Liver (tissue), 9 donors: ENCODE measurements around the gene EDEM1. TPM values are rescaled to one million over a fixed set of nuclear protein-coding genes. Genes with fewer than 3 reads are reported as not detected.

Source experiments
- DNase-seq: peaks from one replicate; pipeline ENCODE4 v3.0.0-alpha.2; 2017; ENCODE audit warnings: low spot score
- H3K27ac ChIP-seq, 2 donors: one replicate each; pipeline ENCODE4 v1.7.0; 2013; ENCODE audit warnings: inconsistent platforms in 2 of 2, low read length in 2 of 2, control low read depth in 1 of 2, low read depth in 1 of 2, mild to moderate bottlenecking in 1 of 2
- H3K27me3 ChIP-seq, 4 donors: one replicate each; pipeline versions ENCODE4 v1.6.1 to v1.7.0; 2013; ENCODE audit warnings: low read length in 3 of 4, inconsistent platforms in 1 of 4, mild to moderate bottlenecking in 1 of 4, moderate library complexity in 1 of 4; ENCODE audit not compliant: control insufficient read depth in 4 of 4, insufficient read depth in 4 of 4
- H3K36me3 ChIP-seq, 4 donors: one replicate each; pipeline versions ENCODE4 v1.6.1 to v1.7.0; 2013; ENCODE audit warnings: low read length in 3 of 4, mild to moderate bottlenecking in 3 of 4, low read depth in 1 of 4, moderate library complexity in 1 of 4; ENCODE audit not compliant: control insufficient read depth in 4 of 4, insufficient read depth in 3 of 4
- H3K4me1 ChIP-seq, 4 donors: one replicate each; pipeline versions ENCODE4 v1.6.1 to v1.7.0; 2013; ENCODE audit warnings: low read length in 3 of 4, mild to moderate bottlenecking in 3 of 4, moderate library complexity in 1 of 4; ENCODE audit not compliant: control insufficient read depth in 4 of 4, insufficient read depth in 4 of 4
- H3K4me3 ChIP-seq, 3 donors: one replicate each; pipeline versions ENCODE4 v1.6.1 to v1.7.0; 2013; ENCODE audit warnings: low read length in 3 of 3, control low read depth in 1 of 3, low read depth in 1 of 3, mild to moderate bottlenecking in 1 of 3
- H3K9ac ChIP-seq, 2 donors: one replicate each; pipeline ENCODE4 v1.7.0; 2013; ENCODE audit warnings: low read length in 2 of 2, mild to moderate bottlenecking in 2 of 2, moderate library complexity in 2 of 2, control low read depth in 1 of 2, low read depth in 1 of 2
- H3K9me3 ChIP-seq, 4 donors: one replicate each; pipeline versions ENCODE4 v1.6.1 to v1.7.0; 2013; ENCODE audit warnings: low read length in 3 of 4; ENCODE audit not compliant: control insufficient read depth in 4 of 4
- ATF3 ChIP-seq: IDR thresholded peaks from 2 replicates; pipeline ENCODE4 v1.6.1; 2016; ENCODE audit warnings: antibody characterized with exemption
- CTCF ChIP-seq: fragments of 150-350 bp; IDR thresholded peaks from 2 replicates; pipeline ENCODE4 v1.5.1; 2017; ENCODE audit warnings: improper control_type of control experiment, low read depth, low read length; ENCODE audit not compliant: missing input control
- EGR1 ChIP-seq, 2 donors: IDR thresholded peaks; 2 replicates each; pipeline ENCODE4 v1.6.1; 2016 to 2018; ENCODE audit warnings: antibody characterized with exemption in 2 of 2, low read depth in 2 of 2
- FOXA1 ChIP-seq: IDR thresholded peaks from 2 replicates; pipeline ENCODE4 v1.6.1; 2016; ENCODE audit warnings: antibody characterized with exemption
- FOXA2 ChIP-seq: IDR thresholded peaks from 2 replicates; pipeline ENCODE4 v1.6.1; 2016; ENCODE audit warnings: antibody characterized with exemption
- GABPA ChIP-seq, 2 donors: IDR thresholded peaks in 1 of 2; conservative IDR thresholded peaks in 1 of 2; 2 replicates each; pipeline ENCODE4 v1.6.1; 2016; ENCODE audit warnings: antibody characterized with exemption in 2 of 2, mild to moderate bottlenecking in 1 of 2, moderate library complexity in 1 of 2
- HNF4A ChIP-seq, 2 donors: conservative IDR thresholded peaks; 2 replicates each; pipeline ENCODE4 v1.6.1; 2016; ENCODE audit warnings: antibody characterized with exemption in 2 of 2, mild to moderate bottlenecking in 2 of 2
- JUND ChIP-seq, 2 donors: IDR thresholded peaks; 2 replicates each; pipeline ENCODE4 v1.6.1; 2016; ENCODE audit warnings: antibody characterized with exemption in 2 of 2
- NR2F2 ChIP-seq: IDR thresholded peaks from 2 replicates; pipeline ENCODE4 v1.6.1; 2016; ENCODE audit warnings: antibody characterized with exemption
- RAD21 ChIP-seq, 2 donors: IDR thresholded peaks; 2 replicates each; pipeline ENCODE4 v1.6.1; 2016; ENCODE audit warnings: antibody characterized with exemption in 2 of 2, mild to moderate bottlenecking in 2 of 2
- REST ChIP-seq: IDR thresholded peaks from 2 replicates; pipeline ENCODE4 v1.6.1; 2016; ENCODE audit warnings: antibody characterized with exemption, mild to moderate bottlenecking
- RXRA ChIP-seq, 2 donors: IDR thresholded peaks; 2 replicates each; pipeline ENCODE4 v1.6.1; 2017 to 2018; ENCODE audit warnings: antibody characterized with exemption in 2 of 2, mild to moderate bottlenecking in 1 of 2
- SP1 ChIP-seq: IDR thresholded peaks from 2 replicates; pipeline ENCODE4 v1.6.1; 2018; ENCODE audit warnings: antibody characterized with exemption, mild to moderate bottlenecking
- YY1 ChIP-seq: IDR thresholded peaks from 2 replicates; pipeline ENCODE4 v1.6.1; 2016; ENCODE audit warnings: antibody characterized with exemption, mild to moderate bottlenecking
- WGBS: extraction: QIAGEN DNeasy Blood & Tissue Kit; methylation state at CpG from one replicate; pipeline ENCODE4 v1.1.7; 2013; 5-methylcytosine and 5-hydroxymethylcytosine counted together
- polyA plus RNA-seq, 2 donors: library from polyadenylated mRNA; stranded (reverse) in 1 of 2; unstranded in 1 of 2; fragments of 200-250 nt in 1 of 2; fragments of >200 nt in 1 of 2; fragmentation: Nextera tagmentation in 1 of 2; extraction: Ambion mirVana in 1 of 2; gene quantifications; one replicate each; pipeline versions ENCODE4 v1.2.1 to v1.2.3, GENCODE V29; 2013 to 2015
- total RNA-seq, 2 donors: library from RNA; depleted of rRNA; stranded (reverse); fragments of >200 nt; gene quantifications; one replicate each; pipeline ENCODE4 v1.2.3, GENCODE V29; 2014
- TF ChIP-seq, protein P1 (sequence below): IDR thresholded peaks from 2 replicates; pipeline ENCODE4 v1.6.1; 2016; ENCODE audit warnings: antibody characterized with exemption
- donor health status: healthy.
- donor health status: healthy.
- donor health status: healthy.
- donor health status: healthy.
- donor health status: healthy.

Gene EDEM1
- total and polyA plus RNA-seq, 4 donors, result 20.4 to 97.5 (median 32.9) TPM

DNA sequence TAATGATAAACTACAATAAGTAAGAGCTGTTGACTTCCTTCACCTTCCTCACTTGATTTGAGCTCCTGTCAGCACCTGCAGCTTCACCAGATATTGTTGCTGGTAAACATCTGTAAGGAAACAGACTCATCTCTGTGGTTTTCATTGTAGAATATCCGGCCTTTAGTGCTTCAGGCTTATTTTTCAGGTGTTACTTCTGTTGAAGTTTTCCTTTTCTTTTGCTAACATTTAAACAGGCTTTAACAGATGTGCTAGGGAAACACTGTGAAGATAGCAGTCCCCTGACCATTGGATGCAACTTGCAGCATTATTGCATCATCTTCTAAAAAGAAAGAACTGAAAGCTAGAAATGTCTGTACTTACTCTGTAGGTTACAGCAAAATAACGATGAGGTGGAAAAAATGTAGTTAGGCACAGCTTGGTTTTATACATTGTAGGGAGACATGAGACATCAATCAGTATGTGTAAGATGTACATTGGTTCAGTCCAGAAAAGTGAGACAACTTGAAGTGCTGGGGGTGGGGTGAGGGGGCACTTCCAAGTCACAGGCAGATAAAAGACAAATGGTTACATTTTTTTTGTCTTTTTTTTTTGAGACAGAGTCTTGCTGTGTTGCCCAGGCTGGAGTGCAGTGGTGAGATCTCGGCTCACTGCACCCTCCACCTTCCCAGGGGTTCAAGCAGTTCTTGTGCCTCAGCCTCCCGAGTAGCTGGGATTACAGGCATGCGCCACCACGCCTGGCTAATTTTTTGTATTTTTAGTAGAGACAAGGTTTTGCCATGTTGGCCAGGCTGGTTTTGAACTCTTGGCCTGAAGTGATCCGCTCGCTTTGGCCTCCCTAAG is 10.2 kb downstream of the EDEM1 start:
- TF ChIP-seq ATF3 (peak; percentile 88), JUND (IDR thresholded peaks at IDR 0.05) (peak in 1 of 2 donors; percentile 14), HNF4A (conservative IDR thresholded peaks at IDR 0.05) (peak in 1 of 2 donors; percentile 26), FOXA2 (no peak)
- WGBS, result 83% methylated on average over 8 of the region's 8 CpGs
- Histone ChIP-seq H3K9me3 (no peaks in the 10 kb centered on the region), H3K4me1 (peaks cover 9 to 28% (median 19%) of the 10 kb centered on the region in 4 donors), H3K27me3 (no peaks in the 10 kb centered on the region), H3K4me3 (no peak overlapping the region), H3K36me3 (peaks cover 1 to 43% (median 30%) of the 10 kb centered on the region in 4 donors), H3K9ac (no peak overlapping the region), H3K27ac (peak overlapping the region in 1 of 2 donors; percentile 23)
- no peak for DNase-seq

GRCh38 chr3:5198313-5198677 is 10.8 kb downstream of the EDEM1 start:
- no peaks in the 10 kb centered on the region for H3K9me3 ChIP-seq
- H3K4me3 ChIP-seq, result no peak overlapping the region
- DNase-seq, result no peak
- peaks cover 9 to 24% (median 17%) of the 10 kb centered on the region in 4 donors for H3K4me1 ChIP-seq
- TF ChIP-seq REST (no peak), FOXA2 (no peak), ATF3 (no peak), SP1 (no peak), NR2F2 (no peak), CTCF (no peak), RAD21 (IDR thresholded peaks at IDR 0.05) (no peak), YY1 (no peak), RXRA (IDR thresholded peaks at IDR 0.05) (no peak), FOXA1 (no peak), EGR1 (IDR thresholded peaks at IDR 0.05; ENCODE audit: low read depth in 2 of 2) (no peak), GABPA (IDR thresholded peaks at IDR 0.05 in 1 of 2, conservative IDR thresholded peaks at IDR 0.05 in 1 of 2) (no peak)
- TF ChIP-seq, protein P1, sequence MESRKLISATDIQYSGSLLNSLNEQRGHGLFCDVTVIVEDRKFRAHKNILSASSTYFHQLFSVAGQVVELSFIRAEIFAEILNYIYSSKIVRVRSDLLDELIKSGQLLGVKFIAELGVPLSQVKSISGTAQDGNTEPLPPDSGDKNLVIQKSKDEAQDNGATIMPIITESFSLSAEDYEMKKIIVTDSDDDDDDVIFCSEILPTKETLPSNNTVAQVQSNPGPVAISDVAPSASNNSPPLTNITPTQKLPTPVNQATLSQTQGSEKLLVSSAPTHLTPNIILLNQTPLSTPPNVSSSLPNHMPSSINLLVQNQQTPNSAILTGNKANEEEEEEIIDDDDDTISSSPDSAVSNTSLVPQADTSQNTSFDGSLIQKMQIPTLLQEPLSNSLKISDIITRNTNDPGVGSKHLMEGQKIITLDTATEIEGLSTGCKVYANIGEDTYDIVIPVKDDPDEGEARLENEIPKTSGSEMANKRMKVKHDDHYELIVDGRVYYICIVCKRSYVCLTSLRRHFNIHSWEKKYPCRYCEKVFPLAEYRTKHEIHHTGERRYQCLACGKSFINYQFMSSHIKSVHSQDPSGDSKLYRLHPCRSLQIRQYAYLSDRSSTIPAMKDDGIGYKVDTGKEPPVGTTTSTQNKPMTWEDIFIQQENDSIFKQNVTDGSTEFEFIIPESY, result no peak
- H3K27me3 ChIP-seq, result no peaks in the 10 kb centered on the region
- peaks cover 1 to 49% (median 35%) of the 10 kb centered on the region in 4 donors for H3K36me3 ChIP-seq
- H3K9ac ChIP-seq, result no peak overlapping the region
- no peak overlapping the region for H3K27ac ChIP-seq
- 96% methylated on average over 4 of the region's 4 CpGs for WGBS
